ENCODE results near the gene PPP2R2C.

Gene PPP2R2C

DNA sequence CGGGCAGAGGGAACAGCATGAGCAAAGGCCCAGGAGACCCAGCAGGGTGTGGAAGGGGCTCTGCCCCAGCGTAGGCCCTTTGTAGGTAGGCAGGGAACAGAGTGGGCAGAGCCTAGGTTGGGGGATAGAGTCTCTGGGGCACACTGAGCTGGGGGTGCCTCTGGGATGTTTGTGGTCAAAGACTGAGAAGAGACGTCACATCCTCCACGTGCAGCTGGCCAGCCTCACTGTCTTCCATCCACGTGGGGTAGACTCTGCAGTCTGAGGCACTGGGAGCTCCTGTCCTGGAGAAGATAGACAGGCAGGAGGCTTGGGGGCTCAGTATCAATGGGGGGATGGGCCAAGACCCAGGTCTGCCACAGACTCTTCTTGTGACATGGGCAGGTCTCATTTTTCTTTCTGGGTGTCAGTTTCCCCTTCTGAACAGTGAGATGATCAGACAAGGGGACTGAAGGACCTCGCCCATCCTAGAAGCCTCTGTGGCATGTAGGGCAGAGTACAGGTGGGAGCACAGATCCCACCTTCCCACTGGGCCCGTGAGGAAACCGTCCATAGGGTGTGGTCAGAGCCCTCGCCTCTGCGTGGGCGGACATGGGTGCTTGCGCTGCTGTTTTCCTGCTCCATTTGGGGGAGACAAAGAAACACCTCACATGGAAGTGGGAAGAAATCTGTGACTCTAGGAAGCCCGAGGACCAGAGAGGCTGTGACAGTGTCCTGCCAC, 179.9 kb downstream of the PPP2R2C start:
- DNase-seq (ENCODE audit: extremely low read depth in 1 of 2, low read depth in 1 of 2): no peak

DNA sequence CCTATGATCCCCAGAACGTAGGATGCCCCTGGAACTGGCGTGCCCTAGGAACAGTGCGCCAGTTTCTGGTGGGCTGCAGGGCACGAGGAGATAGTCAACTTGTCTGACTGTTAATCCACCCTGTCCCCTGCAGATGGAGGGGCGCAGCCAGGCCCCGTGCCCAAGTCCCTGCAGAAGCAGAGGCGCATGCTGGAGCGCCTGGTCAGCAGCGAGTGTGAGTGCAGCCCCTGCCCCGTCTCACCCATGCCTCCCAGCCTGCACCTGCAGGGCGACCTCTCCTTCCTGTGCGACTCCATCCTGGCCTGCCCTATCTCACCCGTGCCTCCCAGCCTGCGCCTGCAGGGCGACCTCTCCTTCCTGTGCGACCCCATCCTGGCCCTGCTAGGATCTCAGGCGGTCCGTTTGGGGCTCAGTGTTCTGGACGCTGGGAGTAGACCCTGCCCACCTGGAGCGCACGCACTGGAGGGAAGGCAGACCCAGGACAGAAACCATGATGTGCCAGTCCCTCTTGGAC, 180.6 kb downstream of the PPP2R2C start:
- DNase-seq (ENCODE audit: extremely low read depth in 1 of 2, low read depth in 1 of 2): no peak

DNA sequence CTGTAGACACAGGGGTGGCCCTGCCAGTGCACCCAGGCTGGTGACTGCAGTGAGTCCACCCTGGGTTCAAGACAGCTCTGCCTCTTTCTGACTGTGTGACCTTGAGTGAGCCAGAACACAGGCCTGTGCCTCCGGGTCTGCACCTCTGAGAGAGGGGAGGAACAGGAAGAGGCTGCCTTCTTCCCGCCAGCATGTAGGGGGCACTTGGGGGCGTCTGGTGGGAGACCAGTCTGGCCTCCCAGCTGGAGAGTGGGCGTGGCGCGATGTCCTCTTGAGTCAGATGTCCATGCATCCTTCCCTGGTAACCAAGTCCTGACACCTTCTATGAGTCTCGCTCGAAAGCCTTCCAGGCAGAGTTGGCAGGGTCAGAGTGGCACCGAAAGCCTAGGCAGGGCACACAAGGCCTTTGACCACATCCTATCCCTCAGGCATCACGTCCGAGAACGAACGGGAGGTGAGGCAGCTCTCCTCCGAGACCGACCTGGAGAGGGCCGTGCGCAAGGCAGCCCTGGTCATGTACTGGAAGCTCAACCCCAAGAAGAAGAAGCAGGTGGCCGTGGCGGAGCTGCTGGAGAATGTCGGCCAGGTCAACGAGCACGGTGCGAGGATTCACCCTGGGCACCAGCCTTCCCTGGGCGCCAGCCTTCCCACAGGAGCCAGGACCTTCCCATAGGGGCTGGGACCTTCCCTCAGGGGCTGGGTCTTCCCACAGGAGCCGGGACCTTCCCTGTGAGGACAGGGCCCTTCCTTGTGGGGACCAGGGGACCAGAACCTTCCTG, 181.5 kb downstream of the PPP2R2C start:
- no peak for DNase-seq (ENCODE audit: extremely low read depth in 1 of 2, low read depth in 1 of 2)

DNA sequence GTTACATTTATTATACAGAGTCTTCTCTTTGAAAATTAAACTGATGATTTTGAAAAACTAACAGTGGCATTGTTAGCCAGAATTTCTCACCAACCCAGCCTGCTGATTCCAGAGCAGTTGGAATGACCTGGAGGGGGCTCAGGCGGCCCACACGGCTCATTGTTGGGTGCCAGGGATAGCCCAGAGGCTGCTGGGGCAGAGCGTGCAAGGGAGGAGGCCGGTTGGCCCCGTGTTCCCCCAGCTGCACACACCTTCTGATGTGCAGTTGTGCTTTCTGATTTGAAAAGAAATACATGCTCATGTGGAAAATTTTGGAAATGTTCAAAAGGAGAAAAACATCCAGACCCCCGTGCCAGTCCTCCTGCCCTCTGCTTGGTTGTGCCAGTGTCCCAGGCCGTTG, 182.2 kb downstream of the PPP2R2C start:
- no peak for DNase-seq (ENCODE audit: extremely low read depth in 1 of 2, low read depth in 1 of 2)

DNA sequence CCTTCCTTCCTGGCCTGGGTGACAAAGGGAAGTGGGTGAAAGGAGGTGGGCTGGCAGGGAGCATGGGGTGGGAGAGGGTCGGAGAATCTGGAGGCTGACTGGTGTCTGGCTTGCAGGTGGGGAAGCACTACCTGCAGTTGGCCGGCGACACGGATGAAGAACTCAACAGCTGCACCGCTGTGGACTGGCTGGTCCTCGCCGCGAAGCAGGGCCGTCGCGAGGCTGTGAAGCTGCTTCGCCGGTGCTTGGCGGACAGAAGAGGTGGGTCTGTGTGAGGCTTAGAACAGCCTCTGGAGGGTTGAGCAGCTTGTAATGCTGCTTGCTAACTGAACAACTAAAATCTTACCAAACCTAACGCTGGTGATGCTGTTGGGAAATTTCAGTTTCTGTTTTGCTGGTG, 183.5 kb downstream of the PPP2R2C start:
- no peak for DNase-seq (ENCODE audit: extremely low read depth in 1 of 2, low read depth in 1 of 2)

DNA sequence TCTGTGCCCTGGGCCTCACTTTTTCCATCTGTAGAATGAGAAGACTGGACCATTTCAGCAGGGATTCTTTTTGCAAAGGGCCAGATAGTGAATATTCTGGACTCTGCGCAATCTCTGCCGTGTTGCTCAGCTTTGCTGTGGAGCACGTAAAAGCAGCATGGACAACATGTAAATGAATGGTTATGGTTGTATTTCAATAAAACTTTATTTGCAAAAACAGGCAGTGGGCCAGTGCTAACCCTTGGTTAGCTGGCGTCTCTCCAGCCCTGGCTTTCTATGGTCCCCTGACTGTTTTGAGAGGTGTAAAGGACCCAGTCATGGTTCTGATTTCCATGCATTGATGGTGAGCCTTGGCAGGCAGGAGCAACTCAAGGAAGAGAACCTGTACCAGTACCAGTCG, 184.1 kb downstream of the PPP2R2C start:
- DNase-seq (ENCODE audit: extremely low read depth in 1 of 2, low read depth in 1 of 2): no peak

DNA sequence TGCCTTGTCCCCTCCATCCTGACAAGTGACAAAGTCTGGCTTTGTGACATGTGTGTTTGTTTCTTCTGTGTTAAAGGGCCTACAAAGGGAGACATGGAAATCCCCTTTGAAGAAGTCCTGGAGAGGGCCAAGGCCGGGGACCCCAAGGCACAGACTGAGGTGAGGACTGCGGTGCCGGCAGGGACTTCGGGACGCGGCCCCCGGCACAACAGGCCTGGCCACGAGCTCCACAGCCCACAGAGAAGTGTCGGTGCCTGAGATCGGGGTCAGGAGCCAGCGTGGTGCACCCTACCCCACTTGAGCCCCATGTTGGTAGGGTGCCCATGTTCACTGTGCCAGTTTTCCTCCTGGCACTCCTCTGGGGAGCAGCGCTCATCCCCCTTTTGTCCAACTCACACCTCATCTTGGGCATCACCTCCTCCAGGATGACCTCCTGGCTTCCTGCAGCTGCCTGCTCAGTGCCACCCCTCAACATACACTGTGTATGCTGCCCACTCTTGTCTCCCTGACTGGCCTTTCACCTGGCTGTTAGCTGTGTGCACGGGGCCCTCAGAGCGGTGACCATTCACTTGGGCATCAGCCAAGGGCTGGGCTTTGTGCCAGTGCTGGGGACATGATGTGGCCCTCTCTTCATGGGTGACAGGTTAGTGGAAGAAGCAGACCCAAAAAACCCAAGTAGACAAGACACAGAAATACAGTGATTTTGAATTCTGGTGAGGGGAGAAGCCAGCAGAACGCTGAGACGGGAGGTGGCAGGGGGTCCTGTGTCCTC, 185.2 kb downstream of the PPP2R2C start:
- DNase-seq (ENCODE audit: extremely low read depth in 1 of 2, low read depth in 1 of 2): no peak

DNA sequence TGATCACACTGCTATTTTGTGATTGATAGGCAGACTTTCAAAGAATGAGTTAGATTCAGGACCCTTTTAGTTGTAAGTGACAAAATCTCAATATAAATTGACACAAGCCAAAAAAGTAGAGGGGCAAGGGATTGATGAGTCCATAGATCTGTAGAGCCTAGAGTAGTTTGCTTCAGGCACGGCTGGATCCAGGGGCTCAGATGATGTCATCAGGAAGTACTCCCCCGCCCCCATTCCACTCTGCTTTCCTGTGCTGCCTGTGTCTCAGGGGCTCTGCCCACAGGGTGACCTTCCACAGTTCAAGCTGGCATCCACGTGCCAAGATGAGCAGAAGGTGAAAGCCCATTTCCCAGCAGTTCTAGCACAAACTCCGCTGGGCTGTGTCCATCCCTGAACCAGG, 189.1 kb downstream of the PPP2R2C start:
- no peak for DNase-seq (ENCODE audit: extremely low read depth in 1 of 2, low read depth in 1 of 2)

DNA sequence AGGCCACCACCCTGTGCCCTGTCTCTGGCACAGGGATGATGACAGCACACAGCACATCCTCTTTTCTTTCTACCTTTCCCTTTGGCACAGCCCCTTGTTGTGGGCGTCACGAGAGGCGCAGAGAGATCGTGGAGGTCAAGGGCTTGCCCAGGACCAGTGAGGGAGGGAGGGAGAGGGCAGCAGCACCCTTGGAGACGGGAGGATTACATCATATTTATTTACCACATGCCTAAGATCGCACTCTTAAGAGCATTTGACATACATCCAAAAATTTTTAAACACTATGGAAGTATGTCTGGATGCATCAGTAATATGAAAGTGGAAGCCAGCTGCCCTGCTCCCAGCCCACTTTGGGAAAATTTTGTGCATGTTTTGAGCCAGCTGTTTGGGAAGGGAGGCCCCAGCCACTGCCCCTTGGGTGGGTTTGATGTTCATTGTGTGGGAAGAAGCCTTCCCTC, 190.1 kb downstream of the PPP2R2C start:
- no peak for DNase-seq (ENCODE audit: extremely low read depth in 1 of 2, low read depth in 1 of 2)

DNA sequence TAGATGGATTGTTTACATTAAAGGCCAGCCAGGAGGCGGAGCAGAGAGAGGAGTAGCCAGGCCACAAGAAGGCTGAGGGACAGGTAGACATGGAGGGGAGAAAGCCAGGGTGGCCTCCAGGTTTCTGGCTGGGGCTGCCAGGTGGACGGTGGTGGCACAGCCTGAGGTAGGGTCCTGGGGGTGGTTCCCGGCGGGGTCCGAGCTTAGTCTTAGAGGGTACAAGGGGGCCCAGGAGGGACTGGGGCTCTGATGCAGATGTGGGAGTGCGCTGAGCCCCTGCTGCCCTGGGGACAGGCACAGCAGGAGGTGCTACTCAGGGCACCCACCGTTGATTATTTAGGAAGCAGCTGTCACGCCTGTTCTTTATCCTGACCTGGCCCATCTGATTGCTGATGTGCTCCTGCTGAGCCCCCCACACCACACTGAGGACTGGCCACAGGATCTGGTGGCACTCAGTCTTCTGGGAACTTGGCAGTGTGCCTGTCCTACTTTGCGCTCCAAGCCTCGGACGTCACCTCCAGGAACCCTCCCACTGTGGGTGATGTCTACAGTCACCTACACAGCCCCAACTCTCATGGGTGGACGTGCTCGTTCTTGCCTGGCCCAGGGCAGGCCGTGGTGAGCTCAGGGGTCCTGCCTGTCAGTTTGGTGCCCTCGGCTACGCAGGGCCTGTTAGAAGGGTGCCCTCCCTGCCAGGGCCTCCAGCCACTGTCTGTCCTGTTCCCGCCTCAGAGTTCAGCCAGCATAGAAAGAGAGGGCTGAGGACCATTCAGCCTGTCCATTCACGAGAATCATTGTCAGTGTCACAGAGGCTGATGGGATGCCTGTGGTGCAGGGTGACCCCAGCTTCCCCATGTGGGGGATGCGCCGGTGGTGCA, 190.7 kb downstream of the PPP2R2C start:
- no peak for DNase-seq (ENCODE audit: extremely low read depth in 1 of 2, low read depth in 1 of 2)

DNA sequence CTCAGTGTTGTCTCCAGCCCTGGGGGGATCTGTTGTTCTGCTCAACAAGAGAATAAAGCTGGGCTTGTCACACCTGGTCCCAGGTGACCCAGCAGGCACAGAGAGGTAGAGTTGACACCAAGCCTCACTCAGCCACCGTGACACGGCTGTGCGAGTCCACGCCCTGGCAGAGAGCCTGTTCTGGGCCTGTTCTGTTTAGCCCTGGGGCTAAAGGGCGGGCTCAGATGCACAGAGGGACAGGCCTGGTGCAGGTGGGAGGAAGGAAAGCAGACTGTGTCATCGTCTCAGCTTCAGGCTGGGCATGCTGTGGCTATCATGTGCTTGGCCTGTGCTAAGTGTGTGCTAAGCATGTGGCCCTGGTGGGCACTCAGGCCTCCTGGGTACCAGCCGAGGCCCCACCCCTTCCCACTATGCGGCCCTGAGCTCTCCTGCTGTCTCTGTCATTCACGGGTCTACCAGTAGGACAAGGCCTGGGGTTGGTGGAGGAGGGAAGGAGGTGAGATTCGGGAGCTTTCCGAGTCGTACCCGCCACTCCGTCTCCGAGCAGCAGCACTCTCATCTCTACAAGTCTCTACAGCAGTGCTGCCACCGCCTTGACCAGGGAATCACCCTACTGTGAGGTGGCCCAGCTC, 191.9 kb downstream of the PPP2R2C start:
- no peak for DNase-seq (ENCODE audit: extremely low read depth in 1 of 2, low read depth in 1 of 2)

DNA sequence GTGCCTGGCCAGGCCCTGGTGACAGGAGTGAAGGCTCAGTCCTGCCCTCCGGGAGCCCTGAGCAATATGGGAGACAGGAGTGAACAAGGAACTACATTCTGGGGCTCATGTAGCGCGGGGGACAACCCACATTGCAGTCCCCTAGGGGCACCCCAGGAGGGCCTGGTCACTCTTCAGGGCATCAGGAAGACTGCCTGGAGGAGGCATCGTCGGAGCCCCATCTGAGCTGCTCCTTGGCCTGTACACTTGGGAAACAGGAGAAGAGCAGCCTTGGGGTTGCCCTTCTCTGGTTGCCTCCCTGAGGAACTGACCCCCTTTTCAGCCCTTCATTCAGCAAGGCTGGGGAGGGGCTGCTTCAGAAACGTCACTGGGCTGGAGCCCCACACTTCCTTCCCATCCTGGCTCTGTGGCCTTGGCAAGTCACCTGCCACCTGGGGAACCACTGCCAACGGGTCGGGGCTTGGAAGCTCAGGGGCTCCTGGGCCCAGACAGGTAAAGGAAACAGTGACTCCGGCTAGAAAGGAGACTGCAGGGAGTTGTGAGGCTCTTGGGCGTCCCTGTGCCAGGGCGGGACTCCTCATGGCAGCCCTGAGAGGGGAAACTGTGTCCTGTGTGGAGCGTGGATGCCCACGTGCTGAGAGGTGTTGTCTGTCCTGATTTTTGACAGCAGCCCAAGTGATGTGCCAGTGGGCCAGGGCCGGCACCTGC, 192.7 kb downstream of the PPP2R2C start:
- no peak for DNase-seq (ENCODE audit: extremely low read depth in 1 of 2, low read depth in 1 of 2)

DNA sequence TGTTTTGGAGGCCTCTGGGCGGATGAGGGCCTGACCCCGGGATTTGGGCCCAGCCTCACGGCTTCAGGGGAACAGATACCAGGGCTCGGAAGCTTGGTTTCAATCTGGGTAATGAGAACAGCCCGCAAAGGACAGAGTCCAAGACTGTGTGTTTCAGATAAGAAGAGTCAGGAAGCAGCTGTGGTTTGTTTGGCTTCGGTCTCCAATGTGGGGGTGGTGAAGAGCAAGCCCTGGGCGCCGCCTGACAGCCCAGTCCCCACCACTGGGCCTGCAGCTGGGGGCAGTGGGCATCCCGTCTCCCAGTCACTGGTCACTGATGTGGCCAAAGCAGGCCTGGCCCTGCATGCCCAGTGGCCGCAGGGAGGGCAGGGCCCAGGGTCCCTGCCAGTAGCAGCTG, 193.6 kb downstream of the PPP2R2C start:
- DNase-seq (ENCODE audit: extremely low read depth in 1 of 2, low read depth in 1 of 2): no peak

DNA sequence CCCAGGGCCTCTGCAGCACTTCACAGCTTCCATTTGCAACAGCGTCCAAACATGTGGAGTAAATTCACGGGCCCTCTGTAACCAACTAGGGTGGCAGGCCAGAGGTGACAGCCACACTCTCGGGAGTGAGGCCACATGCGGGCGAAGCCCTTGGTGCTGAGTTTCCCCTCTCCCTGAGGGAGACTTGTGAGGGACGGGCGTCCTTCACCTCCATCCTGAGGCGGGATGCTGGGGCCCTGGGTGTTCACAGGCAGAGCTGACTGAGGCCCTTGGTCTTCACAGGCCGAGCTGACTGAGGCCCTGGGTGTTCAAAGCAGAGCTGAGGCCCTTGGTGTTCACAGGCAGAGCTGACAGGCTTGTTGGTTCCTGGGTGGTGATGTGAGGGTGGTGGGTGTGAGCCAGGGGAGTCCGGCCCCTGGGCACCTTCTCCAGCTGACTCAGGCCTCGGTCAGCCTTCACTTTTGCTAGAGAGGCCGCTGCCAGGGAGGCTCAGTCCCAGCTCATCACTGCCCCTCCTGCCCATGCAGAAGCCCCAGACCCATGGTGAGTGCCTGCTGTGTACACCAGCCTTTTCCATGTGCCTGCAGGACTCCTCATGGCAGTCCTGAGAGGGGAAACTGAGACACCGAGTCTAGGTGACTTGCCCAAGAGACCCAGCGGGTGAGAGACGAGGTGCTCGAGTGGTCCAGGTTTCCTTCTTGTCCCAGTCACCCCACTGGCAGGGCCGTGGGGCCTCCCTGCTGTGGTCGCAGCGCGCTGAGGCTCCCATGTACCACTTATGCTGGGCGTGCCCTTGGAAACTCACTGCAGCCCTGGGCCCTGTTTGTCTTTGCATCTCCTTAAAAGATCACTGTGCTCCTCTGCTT, 194.2 kb downstream of the PPP2R2C start:
- no peak for DNase-seq (ENCODE audit: extremely low read depth in 1 of 2, low read depth in 1 of 2)

DNA sequence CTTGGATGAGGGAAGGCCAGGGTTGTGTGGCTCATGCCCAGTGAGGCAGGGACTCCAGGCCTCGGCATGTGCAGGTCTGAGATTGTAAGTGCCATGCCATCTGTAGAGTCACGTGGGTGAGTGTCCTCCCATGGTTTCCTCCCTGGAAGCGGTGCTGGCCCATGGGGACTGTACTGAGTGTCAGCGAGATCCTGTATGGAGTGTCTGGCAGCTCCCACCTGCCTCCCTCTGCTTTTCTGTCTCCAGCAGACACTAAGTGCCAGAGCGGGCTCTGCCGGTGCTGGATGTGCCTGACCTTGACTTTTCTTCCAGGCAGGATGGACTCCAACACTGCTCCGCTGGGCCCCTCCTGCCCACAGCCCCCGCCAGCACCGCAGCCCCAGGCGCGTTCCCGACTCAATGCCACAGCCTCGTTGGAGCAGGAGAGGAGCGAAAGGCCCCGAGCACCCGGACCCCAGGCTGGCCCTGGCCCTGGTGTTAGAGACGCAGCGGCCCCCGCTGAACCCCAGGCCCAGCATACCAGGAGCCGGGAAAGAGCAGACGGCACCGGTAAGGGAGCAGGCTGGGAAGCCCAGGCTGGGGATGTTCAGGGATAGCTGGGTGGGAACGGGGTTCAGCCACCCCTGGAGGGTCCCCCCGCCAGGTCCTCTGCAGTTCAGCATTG, 195.1 kb downstream of the PPP2R2C start:
- no peak for DNase-seq (ENCODE audit: extremely low read depth in 1 of 2, low read depth in 1 of 2)

DNA sequence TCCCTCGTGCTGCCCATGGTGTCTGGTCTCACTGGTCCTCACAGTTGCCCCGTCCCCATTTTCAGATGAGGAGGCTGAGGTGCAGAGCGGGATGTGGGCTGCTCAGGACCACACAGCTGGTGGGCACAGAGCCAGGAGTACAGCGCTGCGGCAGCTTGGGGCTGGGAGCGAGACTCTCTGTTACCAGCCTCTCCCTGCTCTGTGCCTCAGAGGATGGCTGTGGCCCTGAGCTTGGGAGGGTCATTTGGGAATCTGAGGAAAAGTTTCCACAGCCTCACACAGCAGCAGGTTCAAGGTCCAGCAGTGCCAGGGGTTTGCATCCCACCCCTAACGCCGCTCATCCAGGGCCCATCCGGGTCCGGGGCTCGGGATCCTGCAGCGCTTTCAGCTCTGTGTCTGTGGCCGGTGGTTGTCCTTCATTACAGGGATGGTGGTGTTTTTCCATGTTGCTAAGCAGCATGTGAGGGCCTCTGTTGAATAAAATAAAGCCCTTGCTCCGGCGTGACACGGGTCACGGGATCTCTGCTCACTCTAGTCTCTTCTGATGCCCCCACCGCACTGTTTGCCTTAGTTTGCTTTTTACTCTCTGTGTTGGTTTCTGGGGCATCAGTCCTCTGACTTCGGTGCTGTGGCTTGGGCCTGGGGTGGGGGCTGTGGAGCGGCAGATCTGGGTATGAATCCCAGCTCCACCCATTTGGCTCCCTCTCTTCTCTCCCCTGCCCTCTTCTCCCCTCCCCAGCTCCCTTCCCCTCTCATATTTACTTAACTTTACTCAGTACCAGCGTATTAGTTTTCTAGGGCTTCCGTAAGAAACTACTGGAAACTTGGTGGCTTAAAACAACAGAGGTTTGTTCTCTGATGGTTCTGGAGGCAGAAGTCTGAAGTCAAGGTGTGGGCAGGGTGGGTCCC, 196.3 kb downstream of the PPP2R2C start:
- no peak for DNase-seq (ENCODE audit: extremely low read depth in 1 of 2, low read depth in 1 of 2)

DNA sequence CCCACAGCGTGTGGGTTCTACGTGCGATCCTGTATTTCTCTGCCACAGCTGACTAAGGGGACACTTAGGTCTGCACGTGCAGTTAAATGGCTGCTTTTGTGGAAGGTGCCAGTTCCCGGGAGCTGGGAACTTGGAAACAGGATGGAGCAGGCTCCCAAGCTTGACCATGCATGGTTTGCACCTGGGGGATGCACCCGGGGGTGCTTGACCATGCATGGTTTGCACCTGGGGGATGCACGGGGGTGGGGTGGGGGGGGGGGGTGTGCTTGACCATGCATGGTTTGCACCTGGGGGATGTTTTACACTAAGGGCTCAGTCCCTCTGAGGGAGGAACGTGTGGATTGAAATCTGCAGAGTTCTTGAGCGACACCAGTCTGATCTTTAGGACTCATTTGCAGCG, 197.1 kb downstream of the PPP2R2C start:
- no peak for DNase-seq (ENCODE audit: extremely low read depth in 1 of 2, low read depth in 1 of 2)
